MM.1S (cell line): ENCODE data around the gene ANK2.

Experiments
- DNase-seq: peaks from one replicate; pipeline ENCODE4 v3.0.0-alpha.2; 2015
- H2AFZ ChIP-seq: fragments of 300-600 bp; sonication (generic); 2 replicates; pipeline ENCODE4 v1.6.0; 2016; ENCODE audit warnings: antibody characterized with exemption, low read length
- H3F3A ChIP-seq: fragments of 300-600 bp; sonication (generic); 2 replicates; pipeline ENCODE4 v1.6.1; 2016; ENCODE audit warnings: mild to moderate bottlenecking, antibody characterized with exemption, low read length, moderate library complexity, mixed read lengths; ENCODE audit not compliant: insufficient read depth
- H3K27ac ChIP-seq: fragments of 300-600 bp; sonication (generic); 2 replicates; pipeline ENCODE4 v1.5.1; 2016; ENCODE audit warnings: mild to moderate bottlenecking, low read length
- H3K27me3 ChIP-seq: fragments of 300-600 bp; sonication (generic); replicated peaks from 2 replicates; pipeline ENCODE4 v1.6.0; 2016; ENCODE audit warnings: low read length; ENCODE audit not compliant: insufficient read depth
- H3K36me3 ChIP-seq: fragments of 300-600 bp; sonication (generic); replicated peaks from 2 replicates; pipeline ENCODE4 v1.6.1; 2016; ENCODE audit warnings: mild to moderate bottlenecking, low read length, mixed read lengths; ENCODE audit not compliant: insufficient read depth
- H3K4me1 ChIP-seq: fragments of 300-600 bp; sonication (generic); 2 replicates; pipeline ENCODE4 v1.6.1; 2016; ENCODE audit warnings: low read length, mixed read lengths
- H3K4me2 ChIP-seq: fragments of 300-600 bp; sonication (generic); 2 replicates; pipeline ENCODE4 v1.6.0; 2016; ENCODE audit warnings: low read depth, low read length
- H3K4me3 ChIP-seq: fragments of 300-600 bp; sonication (generic); 2 replicates; pipeline ENCODE4 v1.5.1; 2016; ENCODE audit warnings: low read length, mixed read lengths
- H3K79me2 ChIP-seq: fragments of 300-600 bp; sonication (generic); 2 replicates; pipeline ENCODE4 v1.6.1; 2016; ENCODE audit warnings: mixed run types, low read length, mixed read lengths
- H3K9ac ChIP-seq: fragments of 300-600 bp; sonication (generic); 2 replicates; pipeline ENCODE4 v1.6.1; 2016; ENCODE audit warnings: low read length, mixed read lengths
- H3K9me2 ChIP-seq: fragments of 300-600 bp; sonication (generic); replicated peaks from 2 replicates; pipeline ENCODE4 v1.6.1; 2016; ENCODE audit warnings: mild to moderate bottlenecking, low read length, mixed read lengths; ENCODE audit not compliant: insufficient read depth
- H3K9me3 ChIP-seq: fragments of 300-600 bp; sonication (generic); replicated peaks from 2 replicates; pipeline ENCODE4 v1.6.1; 2016; ENCODE audit warnings: mild to moderate bottlenecking, low read length, mixed read lengths; ENCODE audit not compliant: insufficient read depth
- H4K20me1 ChIP-seq: fragments of 300-600 bp; sonication (generic); 2 replicates; pipeline ENCODE4 v1.6.1; 2016; ENCODE audit warnings: mild to moderate bottlenecking, low read length, moderate library complexity, mixed read lengths; ENCODE audit not compliant: insufficient read depth
- EZH2 ChIP-seq: fragments of 300-600 bp; sonication (generic); optimal IDR thresholded peaks from 2 replicates; pipeline ENCODE3; 2017; ENCODE audit warnings: low read depth, mild to moderate bottlenecking, antibody characterized with exemption, low read length, mixed read lengths
- EZH2phosphoT487 ChIP-seq: fragments of 300-600 bp; sonication (generic); IDR thresholded peaks from 2 replicates; pipeline ENCODE4 v1.6.1; 2018; ENCODE audit warnings: antibody characterized with exemption, low read length
- TF ChIP-seq, protein P1 (sequence below): fragments of 300-600 bp; sonication (generic); IDR thresholded peaks from 2 replicates; pipeline ENCODE4 v1.5.1; 2016; ENCODE audit warnings: antibody characterized with exemption, low read length, mixed read lengths

ANK2 gene

GRCh38 chr4:113071274-113071673 is 21.8 kb downstream of the ANK2 start:
- Histone ChIP-seq H2AFZ (no peak overlapping the region), H3K9ac (no peak overlapping the region), H3K9me3 (no peaks in the 10 kb centered on the region), H3K4me2 (no peak overlapping the region), H4K20me1 (no peaks in the 10 kb centered on the region), H3K36me3 (no peaks in the 10 kb centered on the region), H3K4me3 (no peak overlapping the region), H3K4me1 (no peaks in the 10 kb centered on the region), H3F3A (no peaks in the 10 kb centered on the region), H3K27ac (no peak overlapping the region), H3K27me3 (no peaks in the 10 kb centered on the region), H3K79me2 (no peaks in the 10 kb centered on the region), H3K9me2 (no peaks in the 10 kb centered on the region)
- TF ChIP-seq, protein P1, sequence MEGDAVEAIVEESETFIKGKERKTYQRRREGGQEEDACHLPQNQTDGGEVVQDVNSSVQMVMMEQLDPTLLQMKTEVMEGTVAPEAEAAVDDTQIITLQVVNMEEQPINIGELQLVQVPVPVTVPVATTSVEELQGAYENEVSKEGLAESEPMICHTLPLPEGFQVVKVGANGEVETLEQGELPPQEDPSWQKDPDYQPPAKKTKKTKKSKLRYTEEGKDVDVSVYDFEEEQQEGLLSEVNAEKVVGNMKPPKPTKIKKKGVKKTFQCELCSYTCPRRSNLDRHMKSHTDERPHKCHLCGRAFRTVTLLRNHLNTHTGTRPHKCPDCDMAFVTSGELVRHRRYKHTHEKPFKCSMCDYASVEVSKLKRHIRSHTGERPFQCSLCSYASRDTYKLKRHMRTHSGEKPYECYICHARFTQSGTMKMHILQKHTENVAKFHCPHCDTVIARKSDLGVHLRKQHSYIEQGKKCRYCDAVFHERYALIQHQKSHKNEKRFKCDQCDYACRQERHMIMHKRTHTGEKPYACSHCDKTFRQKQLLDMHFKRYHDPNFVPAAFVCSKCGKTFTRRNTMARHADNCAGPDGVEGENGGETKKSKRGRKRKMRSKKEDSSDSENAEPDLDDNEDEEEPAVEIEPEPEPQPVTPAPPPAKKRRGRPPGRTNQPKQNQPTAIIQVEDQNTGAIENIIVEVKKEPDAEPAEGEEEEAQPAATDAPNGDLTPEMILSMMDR = no peak
- TF ChIP-seq EZH2 (no peak), EZH2phosphoT487 (no peak)
- no peak for DNase-seq

- no peak for TF ChIP-seq EZH2
- TF ChIP-seq, protein P1 = no peak
- no peak for TF ChIP-seq EZH2phosphoT487
- no peak overlapping the region for H3K27ac ChIP-seq
- H3K4me3 ChIP-seq = no peak overlapping the region
- no peaks in the 10 kb centered on the region for H3K4me1 ChIP-seq
- H3K27me3 ChIP-seq = no peaks in the 10 kb centered on the region
- H3K36me3 ChIP-seq = no peaks in the 10 kb centered on the region
- DNase-seq = no peak
- H3K9me2 ChIP-seq = no peaks in the 10 kb centered on the region
- H2AFZ ChIP-seq = no peak overlapping the region
- H3K79me2 ChIP-seq = no peaks in the 10 kb centered on the region
- H3K9ac ChIP-seq = no peak overlapping the region
- no peaks in the 10 kb centered on the region for H3K9me3 ChIP-seq
- no peaks in the 10 kb centered on the region for H3F3A ChIP-seq
- H3K4me2 ChIP-seq = no peak overlapping the region
- no peaks in the 10 kb centered on the region for H4K20me1 ChIP-seq
Measured at GRCh38 chr4:113071805-113072204, 22.4 kb downstream of the ANK2 start.

- Histone ChIP-seq H3K4me1 (no peaks in the 10 kb centered on the region), H3K4me3 (no peak overlapping the region), H3K9me3 (no peaks in the 10 kb centered on the region), H3K9ac (no peak overlapping the region), H3K4me2 (no peak overlapping the region), H3K9me2 (no peaks in the 10 kb centered on the region), H4K20me1 (no peaks in the 10 kb centered on the region), H3K27ac (no peak overlapping the region), H3F3A (no peaks in the 10 kb centered on the region), H3K36me3 (no peaks in the 10 kb centered on the region), H3K27me3 (no peaks in the 10 kb centered on the region), H3K79me2 (no peaks in the 10 kb centered on the region), H2AFZ (no peak overlapping the region)
- DNase-seq = no peak
- no peak for TF ChIP-seq EZH2phosphoT487
- TF ChIP-seq, protein P1 = no peak
- TF ChIP-seq EZH2 = no peak
Measured at GRCh38 chr4:113073451-113074005, 24.1 kb downstream of the ANK2 start.
